OCI-LY7 (cell line): ENCODE results near the gene PRKAG2. TPM values are rescaled to one million over a fixed set of nuclear protein-coding genes. Genes with fewer than 3 reads are reported as not detected.
"Not testable (repeated sequence)": the region's sequence is repeated elsewhere in the genome, so short reads cannot be mapped to it uniquely, and the experiment has no call there.

Source experiments
- BruUV-seq: library from RNA; stranded (reverse); fragments of 400-500 nt; replicated peaks from 2 replicates; lab custom pipeline; 2021; lab: Mats Ljungman, UMichigan
- CTCF ChIA-PET: fragments of 300-600 bp; sonication (Branson Sonifier 250); formaldehyde crosslinking; loops from one replicate; lab custom pipeline; 2022; ENCODE audit warnings: antibody characterized with exemption; ENCODE audit not compliant: unreplicated experiment; lab: Charles Lee
- POLR2A ChIA-PET: fragments of 300-600 bp; sonication (Branson Sonifier 250); formaldehyde crosslinking; loops from one replicate; lab custom pipeline; 2022; ENCODE audit warnings: antibody characterized with exemption; lab: Charles Lee
- DNase-seq: peaks from one replicate; pipeline ENCODE4 v3.0.0-alpha.2; 2015; ENCODE audit warnings: low spot score
- H2AFZ ChIP-seq: fragments of 200-600 bp; sonication (generic), shearing (Covaris generic); 2 replicates; pipeline ENCODE4 v1.6.1; 2014; ENCODE audit warnings: mild to moderate bottlenecking, antibody characterized with exemption, low read length, moderate library complexity
- H3K27ac ChIP-seq: fragments of 200-600 bp; sonication (generic); 2 replicates; pipeline ENCODE4 v1.5.1; 2014; ENCODE audit warnings: mixed run types, low read depth, mild to moderate bottlenecking, moderate library complexity, low read length, inconsistent platforms; ENCODE audit not compliant: poor library complexity, severe bottlenecking
- H3K36me3 ChIP-seq: fragments of 200-600 bp; sonication (generic); 2 replicates; pipeline ENCODE4 v1.6.1; 2014; ENCODE audit warnings: mild to moderate bottlenecking, antibody characterized with exemption, low read length, moderate library complexity, mixed read lengths; ENCODE audit not compliant: insufficient read depth
- H3K4me1 ChIP-seq: fragments of 200-600 bp; sonication (generic); 2 replicates; pipeline ENCODE4 v1.5.1; 2014; ENCODE audit warnings: mild to moderate bottlenecking, low read length; ENCODE audit not compliant: insufficient read depth, poor library complexity, severe bottlenecking
- H3K4me2 ChIP-seq: fragments of 200-600 bp; sonication (generic); 2 replicates; pipeline ENCODE4 v1.6.1; 2014; ENCODE audit warnings: mild to moderate bottlenecking, low read length
- H3K4me3 ChIP-seq: fragments of 200-600 bp; sonication (generic); 2 replicates; pipeline ENCODE4 v1.5.1; 2014; ENCODE audit warnings: mild to moderate bottlenecking, low read depth, low read length; ENCODE audit not compliant: poor library complexity, severe bottlenecking
- H3K79me2 ChIP-seq: fragments of 200-600 bp; sonication (generic); 2 replicates; pipeline ENCODE4 v1.6.1; 2016; ENCODE audit warnings: low read depth, mild to moderate bottlenecking, low read length, moderate library complexity, mixed read lengths; ENCODE audit not compliant: insufficient read depth
- H3K9me2 ChIP-seq: fragments of 200-600 bp; sonication (generic); 2 replicates; pipeline ENCODE4 v1.6.1; 2016; ENCODE audit warnings: mild to moderate bottlenecking, low read length, mixed read lengths; ENCODE audit not compliant: insufficient read depth
- H3K9me3 ChIP-seq: fragments of 200-600 bp; sonication (generic); 2 replicates; pipeline ENCODE4 v1.6.1; 2014; ENCODE audit warnings: mild to moderate bottlenecking, mixed run types, low read length, mixed read lengths
- H4K20me1 ChIP-seq: fragments of 200-600 bp; sonication (generic); 2 replicates; pipeline ENCODE4 v1.6.1; 2014; ENCODE audit warnings: mild to moderate bottlenecking, antibody characterized with exemption, low read length, moderate library complexity, mixed read lengths; ENCODE audit not compliant: insufficient read depth
- EZH2phosphoT487 ChIP-seq: fragments of 200-600 bp; sonication (generic); IDR thresholded peaks from 2 replicates; pipeline ENCODE4 v1.6.1; 2018; ENCODE audit warnings: low read depth, borderline replicate concordance, mild to moderate bottlenecking, mixed run types, antibody characterized with exemption, low read length, moderate library complexity, mixed read lengths
- intact Hi-C: fragments of 100-400 bp; cut with micrococcal nuclease; formaldehyde crosslinking; loops from one replicate; pipeline ENCODE4 v1.10.0; 2022; ENCODE audit not compliant: unreplicated experiment
- total RNA-seq, 2 experiments: library from RNA; depleted of rRNA in 1 of 2; stranded (reverse); fragments of >200 nt in 1 of 2; shearing (Covaris generic) in 1 of 2; gene quantifications; 2 replicates each; pipeline ENCODE4 v1.2.3, GENCODE V29; 2014 to 2022
- TF ChIP-seq, protein P1 (sequence below): fragments of 200-600 bp; sonication (generic); conservative IDR thresholded peaks from 2 replicates; pipeline ENCODE4 v1.5.1; 2014; ENCODE audit warnings: mild to moderate bottlenecking, antibody characterized with exemption, low read length, moderate library complexity, mixed read lengths

PRKAG2 gene
- total RNA-seq, 2 experiments from 2014 or later: 1.2 to 5.1 TPM

GRCh38 chr7:151914051-151914450, 37.1 kb upstream of the PRKAG2 start:
- Histone ChIP-seq H3K4me2 (no peak overlapping the region), H3K79me2 (no peaks in the 10 kb centered on the region), H3K4me1 (no peaks in the 10 kb centered on the region), H2AFZ (no peak overlapping the region), H4K20me1 (no peaks in the 10 kb centered on the region), H3K9me3 (no peaks in the 10 kb centered on the region), H3K9me2 (no peaks in the 10 kb centered on the region; the same call in 1 of the 2 replicates), H3K4me3 (no peak overlapping the region), H3K36me3 (no peaks in the 10 kb centered on the region), H3K27ac (no peak overlapping the region)
- no TSS peak for BruUV-seq
- ChIA-PET CTCF (no interaction called here), POLR2A (no interaction called here)
- intact Hi-C loops: no loop called here
- DNase-seq: no peak
- TF ChIP-seq, protein P1, sequence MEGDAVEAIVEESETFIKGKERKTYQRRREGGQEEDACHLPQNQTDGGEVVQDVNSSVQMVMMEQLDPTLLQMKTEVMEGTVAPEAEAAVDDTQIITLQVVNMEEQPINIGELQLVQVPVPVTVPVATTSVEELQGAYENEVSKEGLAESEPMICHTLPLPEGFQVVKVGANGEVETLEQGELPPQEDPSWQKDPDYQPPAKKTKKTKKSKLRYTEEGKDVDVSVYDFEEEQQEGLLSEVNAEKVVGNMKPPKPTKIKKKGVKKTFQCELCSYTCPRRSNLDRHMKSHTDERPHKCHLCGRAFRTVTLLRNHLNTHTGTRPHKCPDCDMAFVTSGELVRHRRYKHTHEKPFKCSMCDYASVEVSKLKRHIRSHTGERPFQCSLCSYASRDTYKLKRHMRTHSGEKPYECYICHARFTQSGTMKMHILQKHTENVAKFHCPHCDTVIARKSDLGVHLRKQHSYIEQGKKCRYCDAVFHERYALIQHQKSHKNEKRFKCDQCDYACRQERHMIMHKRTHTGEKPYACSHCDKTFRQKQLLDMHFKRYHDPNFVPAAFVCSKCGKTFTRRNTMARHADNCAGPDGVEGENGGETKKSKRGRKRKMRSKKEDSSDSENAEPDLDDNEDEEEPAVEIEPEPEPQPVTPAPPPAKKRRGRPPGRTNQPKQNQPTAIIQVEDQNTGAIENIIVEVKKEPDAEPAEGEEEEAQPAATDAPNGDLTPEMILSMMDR: no peak
- no peak for TF ChIP-seq EZH2phosphoT487

- H3K4me2 ChIP-seq, DNase-seq, H3K4me3 ChIP-seq, H3K79me2 ChIP-seq, CTCF ChIA-PET, H3K36me3 ChIP-seq, BruUV-seq, H4K20me1 ChIP-seq, H3K27ac ChIP-seq, H2AFZ ChIP-seq, H3K9me3 ChIP-seq, H3K9me2 ChIP-seq, H3K4me1 ChIP-seq, intact Hi-C loops: not testable (repeated sequence)
- POLR2A ChIA-PET: interaction anchor here (0.6 kb wide), 1 partner anchor 1921 kb away, joined by 3 read pairs; no protein-coding TSS in a partner anchor
These were observed 33.7 kb upstream of the PRKAG2 start for GRCh38 chr7:151910655-151911054.

- H3K36me3 ChIP-seq, H4K20me1 ChIP-seq, H3K4me3 ChIP-seq, H2AFZ ChIP-seq, intact Hi-C loops, H3K4me1 ChIP-seq, H3K4me2 ChIP-seq, BruUV-seq, POLR2A ChIA-PET, H3K9me3 ChIP-seq, DNase-seq, CTCF ChIA-PET, H3K9me2 ChIP-seq, H3K79me2 ChIP-seq, H3K27ac ChIP-seq: not testable (repeated sequence)
These were observed 30.2 kb upstream of the PRKAG2 start for GRCh38 chr7:151907115-151907514.

- POLR2A ChIA-PET: no interaction called here
- no peaks in the 10 kb centered on the region for H3K4me1 ChIP-seq
- H3K4me3 ChIP-seq: no peak overlapping the region
- H3K79me2 ChIP-seq: no peaks in the 10 kb centered on the region
- no peak overlapping the region for H3K27ac ChIP-seq
- CTCF ChIA-PET: no interaction called here
- DNase-seq: no peak
- H3K4me2 ChIP-seq: no peak overlapping the region
- intact Hi-C loops: no loop called here
- H3K9me3 ChIP-seq: no peaks in the 10 kb centered on the region
- no peaks in the 10 kb centered on the region for H4K20me1 ChIP-seq
- H2AFZ ChIP-seq: no peak overlapping the region
- H3K9me2 ChIP-seq: no peaks in the 10 kb centered on the region
- BruUV-seq: no TSS peak
- TF ChIP-seq EZH2phosphoT487: no peak
- TF ChIP-seq, protein P1: no peak
- H3K36me3 ChIP-seq: no peaks in the 10 kb centered on the region
These were observed 28.9 kb upstream of the PRKAG2 start for GRCh38 chr7:151905766-151906165.
